Body of pancreas (tissue), 4 donors: ENCODE measurements around the gene GPBP1L1.

ENCODE experiments used
- CTCF ChIP-seq, 7 experiments: fragments of 450-650 bp in 4 of 7; fragments of 200-600 bp in 3 of 7; sonication (generic) in 3 of 7; IDR thresholded peaks; one replicate each; pipeline ENCODE4 v1.5.1; 2016 to 2019; ENCODE audit warnings: antibody characterized with exemption in 7 of 7
- POLR2A ChIP-seq, 3 donors: fragments of 450-650 bp; IDR thresholded peaks; one replicate each; pipeline ENCODE4 v1.6.1; 2016; ENCODE audit warnings: antibody characterized with exemption in 3 of 3, mild to moderate bottlenecking in 2 of 3

- TF ChIP-seq CTCF (IDR thresholded peaks at IDR 0.05) (no peak), POLR2A (IDR thresholded peaks at IDR 0.05) (no peak)
These were observed 27.4 kb upstream of the GPBP1L1 start for GRCh38 chr1:45713711-45714110.
